GM23338 (cell line): ENCODE measurements around the gene MEGF6. TPM values are rescaled to one million over a fixed set of nuclear protein-coding genes. Genes with fewer than 3 reads are reported as not detected.

Experiments used
- ATAC-seq: fragments of 200-7000 bp; cut with Tn5 transposase; 3 replicates; pipeline ENCODE4 v1.9.1; 2020
- DNase-seq: peaks from one replicate; pipeline ENCODE4 v3.0.0-alpha.2; 2015; ENCODE audit warnings: low spot score
- H2AFZ ChIP-seq: fragments of 200-600 bp; sonication (generic); 2 replicates; pipeline ENCODE4 v1.8.0; 2016; ENCODE audit warnings: antibody characterized with exemption, mild to moderate bottlenecking, moderate library complexity
- H3F3A ChIP-seq: fragments of 200-600 bp; sonication (generic); replicated peaks from 2 replicates; pipeline ENCODE4 v1.8.0; 2017; ENCODE audit warnings: antibody characterized with exemption, mixed run types, low read depth
- H3K27ac ChIP-seq: fragments of 200-600 bp; sonication (generic); 2 replicates; pipeline ENCODE4 v1.6.1; 2016; ENCODE audit warnings: low read depth
- H3K27me3 ChIP-seq: fragments of 200-600 bp; sonication (generic); 2 replicates; pipeline ENCODE4 v1.8.0; 2016; ENCODE audit warnings: mild to moderate bottlenecking, mixed run types, moderate library complexity; ENCODE audit not compliant: insufficient read depth
- H3K36me3 ChIP-seq: fragments of 200-600 bp; sonication (generic); 2 replicates; pipeline ENCODE4 v1.8.0; 2016; ENCODE audit warnings: mild to moderate bottlenecking; ENCODE audit not compliant: insufficient read depth
- H3K4me1 ChIP-seq: fragments of 200-600 bp; sonication (generic); 2 replicates; pipeline ENCODE4 v1.8.0; 2016; ENCODE audit warnings: mild to moderate bottlenecking, moderate library complexity; ENCODE audit not compliant: insufficient read depth
- H3K4me2 ChIP-seq: fragments of 200-600 bp; sonication (generic); 2 replicates; pipeline ENCODE4 v1.7.1; 2017; ENCODE audit warnings: mixed run types
- H3K4me3 ChIP-seq: fragments of 200-600 bp; sonication (generic); 2 replicates; pipeline ENCODE4 v1.6.1; 2016; ENCODE audit warnings: mixed run types
- H3K79me2 ChIP-seq: fragments of 200-600 bp; sonication (generic); replicated peaks from 2 replicates; pipeline ENCODE4 v1.8.0; 2017; ENCODE audit warnings: mild to moderate bottlenecking; ENCODE audit not compliant: insufficient read depth
- H3K9me2 ChIP-seq: fragments of 200-600 bp; sonication (generic); 2 replicates; pipeline ENCODE4 v1.8.0; 2017; ENCODE audit not compliant: insufficient read depth
- H4K20me1 ChIP-seq: fragments of 200-600 bp; sonication (generic); replicated peaks from 2 replicates; pipeline ENCODE4 v1.8.0; 2017; ENCODE audit warnings: mild to moderate bottlenecking; ENCODE audit not compliant: insufficient read depth
- H3K27ac Mint-ChIP-seq: 2 replicates; pipeline ENCODE4 v1.8.0; 2020; ENCODE audit warnings: inconsistent platforms, mild to moderate bottlenecking, moderate library complexity, mixed read lengths
- H3K27me3 Mint-ChIP-seq: 3 replicates; pipeline ENCODE4 v1.8.0; 2022; ENCODE audit warnings: low read depth, mild to moderate bottlenecking, moderate library complexity, mixed read lengths, inconsistent platforms; ENCODE audit not compliant: insufficient read depth, poor library complexity
- H3K36me3 Mint-ChIP-seq: 3 replicates; pipeline ENCODE4 v1.8.0; 2021; ENCODE audit warnings: low read depth, mild to moderate bottlenecking, inconsistent platforms, moderate library complexity, mixed read lengths
- H3K4me1 Mint-ChIP-seq: 3 replicates; pipeline ENCODE4 v1.8.0; 2020; ENCODE audit warnings: mild to moderate bottlenecking, inconsistent platforms, mixed read lengths
- H3K4me3 Mint-ChIP-seq: 3 replicates; pipeline ENCODE4 v1.8.0; 2021; ENCODE audit warnings: moderate library complexity, mild to moderate bottlenecking, inconsistent platforms, mixed read lengths
- H3K9me3 Mint-ChIP-seq: 3 replicates; pipeline ENCODE4 v1.8.0; 2020; ENCODE audit warnings: moderate library complexity, mild to moderate bottlenecking, inconsistent platforms, mixed read lengths
- CTCF ChIP-seq, 2 experiments: fragments of 200-600 bp in 1 of 2; sonication (generic) in 1 of 2; conservative IDR thresholded peaks; 2 replicates each; pipeline versions ENCODE4 v1.5.1 to v1.6.1; 2016 to 2017; ENCODE audit warnings: antibody characterized with exemption in 2 of 2, low read depth in 2 of 2, mild to moderate bottlenecking in 2 of 2, moderate library complexity in 1 of 2
- EZH2 ChIP-seq: fragments of 200-600 bp; sonication (generic); IDR thresholded peaks from one replicate; pipeline ENCODE4 v1.8.0; 2017; ENCODE audit warnings: antibody characterized with exemption, mild to moderate bottlenecking, low read depth; ENCODE audit not compliant: unreplicated experiment
- JUNB ChIP-seq: IDR thresholded peaks from one replicate; pipeline ENCODE4 v1.6.1; 2016; ENCODE audit warnings: antibody characterized with exemption; ENCODE audit not compliant: unreplicated experiment
- NANOG ChIP-seq: IDR thresholded peaks from 2 replicates; pipeline ENCODE4 v1.6.1; 2016; ENCODE audit warnings: antibody characterized with exemption, borderline replicate concordance
- STAT1 ChIP-seq: IDR thresholded peaks from one replicate; pipeline ENCODE4 v1.6.1; 2016; ENCODE audit warnings: antibody characterized with exemption; ENCODE audit not compliant: unreplicated experiment
- ZNF331 ChIP-seq: fragments of 250-450 bp; sonication (Bioruptor Pico); IDR thresholded peaks from 2 replicates; pipeline ENCODE4 v1.5.0; 2020; ENCODE audit warnings: low read depth, mild to moderate bottlenecking, moderate library complexity
- ZNF462 ChIP-seq: fragments of 250-450 bp; sonication (Bioruptor Pico); IDR thresholded peaks from 2 replicates; pipeline ENCODE4 v1.5.0; 2020; ENCODE audit warnings: mild to moderate bottlenecking, moderate library complexity
- polyA plus RNA-seq: library from polyadenylated mRNA; unstranded; fragments of >200 nt; fragmentation: Nextera tagmentation; extraction: Ambion mirVana; gene quantifications from 2 replicates; pipeline ENCODE4 v1.2.1, GENCODE V29; 2016
- total RNA-seq: library from RNA; depleted of rRNA; stranded (reverse); fragments of >200 nt; shearing (Covaris generic); gene quantifications from 2 replicates; pipeline ENCODE4 v1.2.3, GENCODE V29; 2014

The MEGF6 gene
- total and polyA plus RNA-seq, 2 experiments from 2014 or later: 4.0 to 21.4 TPM

- Histone ChIP-seq H3K9me2 (no peaks in the 10 kb centered on the region), H3K4me3 (no peak overlapping the region), H3F3A (no peaks in the 10 kb centered on the region), H2AFZ (no peak overlapping the region), H3K79me2 (no peaks in the 10 kb centered on the region), H3K36me3 (no peaks in the 10 kb centered on the region), H4K20me1 (no peaks in the 10 kb centered on the region), H3K4me2 (no peak overlapping the region), H3K4me1 (no peaks in the 10 kb centered on the region), H3K27ac (no peak overlapping the region), H3K27me3 (no peaks in the 10 kb centered on the region)
- DNase-seq (peak; percentile 77), ATAC-seq (peak; percentile 87)
- H3K27me3 Mint-ChIP-seq: peaks cover under 1% of the 10 kb centered on the region
- H3K36me3 Mint-ChIP-seq: no peaks in the 10 kb centered on the region; the same call in 2 of the 3 replicates
- no peaks in the 10 kb centered on the region; the same call in 2 of the 3 replicates for H3K9me3 Mint-ChIP-seq
- no peak for TF ChIP-seq STAT1
- TF ChIP-seq CTCF (conservative IDR thresholded peaks at IDR 0.05; ENCODE audit: low read depth in 2 of 2): peak; percentile 91 to 93
- no peak overlapping the region for H3K4me3 Mint-ChIP-seq
- H3K27ac Mint-ChIP-seq: no peak overlapping the region
- no peaks in the 10 kb centered on the region; the same call in 2 of the 3 replicates for H3K4me1 Mint-ChIP-seq
Measured at GRCh38 chr1:3564921-3565831, 46.1 kb downstream of the MEGF6 start.

- Histone ChIP-seq H3K36me3 (no peaks in the 10 kb centered on the region), H4K20me1 (no peaks in the 10 kb centered on the region), H3K27me3 (no peaks in the 10 kb centered on the region), H3K79me2 (no peaks in the 10 kb centered on the region), H3K4me1 (no peaks in the 10 kb centered on the region), H3K27ac (no peak overlapping the region), H3K9me2 (no peaks in the 10 kb centered on the region), H2AFZ (no peak overlapping the region), H3K4me3 (no peak overlapping the region), H3F3A (no peaks in the 10 kb centered on the region), H3K4me2 (no peak overlapping the region)
- ATAC-seq (no peak), DNase-seq (no peak)
- Mint-ChIP-seq H3K27ac (no peak overlapping the region), H3K27me3 (peaks cover 3% of the 10 kb centered on the region), H3K4me3 (no peak overlapping the region), H3K36me3 (no peaks in the 10 kb centered on the region; the same call in 2 of the 3 replicates), H3K9me3 (no peaks in the 10 kb centered on the region; the same call in 2 of the 3 replicates), H3K4me1 (no peaks in the 10 kb centered on the region; the same call in 2 of the 3 replicates)
- no peak for TF ChIP-seq JUNB
- TF ChIP-seq ZNF331 (CRISPR knock-in tag): no peak
- no peak for TF ChIP-seq EZH2
- no peak for TF ChIP-seq STAT1
- no peak for TF ChIP-seq NANOG
- TF ChIP-seq ZNF462 (CRISPR knock-in tag): no peak
Measured at GRCh38 chr1:3563610-3564009, 47.7 kb downstream of the MEGF6 start.
